ENCODE data around the gene DPAGT1.
"Not testable (repeated sequence)": the region's sequence is repeated elsewhere in the genome, so short reads cannot be mapped to it uniquely, and the experiment has no call there.

DPAGT1 gene

DNA sequence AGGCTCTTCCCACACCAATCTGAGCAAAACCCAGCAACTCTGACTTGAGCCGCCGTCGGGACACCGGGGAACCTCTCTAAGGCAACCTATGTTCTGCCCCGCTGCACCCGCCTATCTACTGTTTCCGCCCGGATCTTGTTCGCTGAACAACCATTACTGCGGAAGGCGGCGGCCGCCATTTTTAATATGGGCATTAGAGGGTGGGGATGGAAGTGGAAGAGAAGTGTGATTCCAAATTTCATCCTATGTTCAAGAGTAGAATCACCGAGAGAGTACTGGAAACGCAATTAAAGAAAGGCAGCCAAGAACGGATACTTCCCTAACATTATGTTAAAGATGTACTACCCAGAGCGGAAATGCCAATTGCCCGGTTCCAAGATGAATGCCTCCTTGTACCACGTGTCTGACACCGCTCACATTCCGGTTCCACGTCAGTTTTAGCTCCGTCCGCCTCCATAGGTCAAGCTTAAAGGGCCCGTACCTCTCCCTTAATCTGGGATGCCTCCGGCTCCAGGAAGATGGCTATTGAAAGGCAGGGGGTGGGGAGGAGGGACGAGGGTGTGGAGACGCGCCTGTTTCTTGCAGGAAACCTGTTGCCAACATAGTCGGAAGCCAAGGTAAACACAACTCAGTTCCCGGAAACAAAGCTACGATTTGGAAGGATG lies at the start of gene DPAGT1:
Gene DPAGT1, minus strand, starts transcription at position 95 of the 665 bp plus-strand sequence. CDS start 198 bp downstream, outside the sequence.
- DNase-seq, result peak; percentile 87 to 89

DNA sequence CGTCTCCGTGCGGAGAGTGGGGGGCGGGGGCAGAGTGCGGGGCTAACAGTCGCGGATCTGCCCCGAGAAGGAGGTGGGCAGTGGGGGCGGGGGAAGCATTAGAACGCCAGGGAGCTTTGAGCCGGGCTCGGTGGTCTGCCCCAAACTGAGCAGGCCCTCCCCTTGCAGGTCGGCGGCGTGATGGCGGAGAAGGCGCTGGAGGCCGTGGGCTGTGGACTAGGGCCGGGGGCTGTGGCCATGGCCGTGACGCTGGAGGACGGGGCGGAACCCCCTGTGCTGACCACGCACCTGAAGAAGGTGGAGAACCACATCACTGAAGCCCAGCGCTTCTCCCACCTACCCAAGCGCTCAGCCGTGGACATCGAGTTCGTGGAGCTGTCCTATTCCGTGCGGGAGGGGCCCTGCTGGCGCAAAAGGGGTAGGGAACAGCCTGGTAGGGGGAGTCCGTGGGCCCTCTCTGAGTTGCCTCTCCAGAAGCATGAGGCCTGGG lies 48.2 kb upstream of the DPAGT1 start:
- DNase-seq, result no peak

DNA sequence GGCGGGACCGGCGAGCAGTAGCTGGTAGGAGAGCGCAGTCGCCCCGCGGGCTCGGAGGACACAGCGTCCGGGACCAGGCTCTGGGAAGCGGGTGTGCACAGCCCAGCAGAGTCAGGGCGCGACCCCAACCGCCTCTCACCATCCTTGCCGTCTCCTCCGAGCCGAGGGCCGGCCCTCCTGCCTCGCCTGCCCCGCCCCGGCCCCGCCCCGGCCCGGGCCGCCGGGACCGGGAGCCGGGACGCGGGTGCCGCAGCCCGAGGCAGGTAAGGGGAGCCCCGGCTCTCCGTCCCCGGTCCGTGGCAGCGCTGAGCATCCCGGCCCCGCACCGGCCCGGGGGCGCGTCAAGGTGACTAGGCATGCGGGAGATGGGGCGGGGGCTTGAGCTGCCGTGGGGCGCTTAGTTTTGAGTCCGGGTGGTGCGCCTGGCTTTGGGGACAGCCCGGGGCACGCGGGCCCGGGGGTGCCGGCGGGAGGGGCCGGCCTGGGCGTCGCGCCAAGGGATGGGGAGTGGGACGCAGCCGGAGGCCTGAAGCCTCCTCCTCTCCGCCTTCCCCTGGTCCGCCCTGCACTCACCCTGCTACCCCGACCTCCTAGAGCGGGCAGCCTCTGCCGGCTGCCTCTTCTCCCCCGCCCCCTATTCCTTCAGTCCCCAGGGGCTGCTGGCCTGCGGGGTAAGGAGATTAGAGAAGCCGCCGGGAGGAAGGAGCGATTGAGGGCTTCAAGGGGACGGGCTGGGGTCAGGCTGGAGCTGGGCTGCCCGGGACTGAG lies 47.5 kb upstream of the DPAGT1 start, which contains the start of gene ABCG4:
Gene ABCG4, plus strand, starts transcription at position 35 of the 768 bp plus-strand sequence. CDS start 914 bp downstream, outside the sequence.
- peak; percentile 28 to 45 for DNase-seq

DNA sequence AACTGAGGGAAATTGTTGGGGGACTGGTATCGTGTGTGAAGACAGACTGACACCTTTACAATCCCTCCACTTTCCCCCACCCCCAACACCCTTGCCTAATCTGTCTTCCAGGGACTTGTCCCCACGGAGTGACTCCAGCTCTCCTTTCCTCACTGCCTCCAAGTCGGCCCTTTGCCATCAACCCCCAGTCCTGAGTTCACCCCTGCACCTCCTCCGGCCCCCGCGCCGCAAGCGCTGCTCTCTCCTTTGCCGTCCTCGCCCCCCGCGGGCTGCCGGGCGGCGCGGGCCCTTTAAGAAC lies 47.0 kb upstream of the DPAGT1 start:
- no peak for DNase-seq

DNA sequence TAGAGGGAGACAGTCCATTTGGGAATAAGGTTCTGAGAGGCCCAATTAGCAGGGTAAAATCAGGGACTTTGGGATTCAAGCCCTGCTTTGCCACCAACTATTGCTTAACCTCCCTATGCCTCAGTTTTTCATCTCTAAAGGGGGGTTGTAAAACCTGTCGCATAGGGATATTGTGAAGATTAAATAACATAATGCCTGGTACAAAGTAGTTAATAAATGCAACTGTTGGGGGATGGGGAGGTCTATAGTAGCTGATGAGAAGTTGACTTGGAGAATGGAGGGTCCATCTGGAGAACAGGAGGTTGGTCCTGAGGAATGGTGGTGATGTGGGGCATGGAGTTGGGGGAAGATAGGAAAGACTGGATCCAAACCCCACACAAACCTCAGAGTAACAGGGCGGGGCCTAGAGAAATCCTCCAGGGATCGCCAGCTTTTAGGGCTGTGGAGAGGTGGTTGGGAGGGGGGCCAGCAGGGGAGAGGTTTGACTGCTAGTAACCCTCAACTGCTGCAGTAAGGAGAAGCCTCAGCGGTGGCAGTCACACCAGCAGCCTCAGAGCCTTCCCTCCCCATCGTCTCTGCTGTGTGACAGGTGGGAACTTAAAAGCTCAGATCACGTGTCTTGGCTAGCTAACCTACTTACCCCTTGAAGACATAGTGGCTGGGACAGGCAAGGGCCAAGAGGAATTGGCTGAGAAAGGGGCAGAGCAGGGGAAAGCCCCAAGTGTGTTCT lies 46.1 kb upstream of the DPAGT1 start:
- DNase-seq, result no peak

DNA sequence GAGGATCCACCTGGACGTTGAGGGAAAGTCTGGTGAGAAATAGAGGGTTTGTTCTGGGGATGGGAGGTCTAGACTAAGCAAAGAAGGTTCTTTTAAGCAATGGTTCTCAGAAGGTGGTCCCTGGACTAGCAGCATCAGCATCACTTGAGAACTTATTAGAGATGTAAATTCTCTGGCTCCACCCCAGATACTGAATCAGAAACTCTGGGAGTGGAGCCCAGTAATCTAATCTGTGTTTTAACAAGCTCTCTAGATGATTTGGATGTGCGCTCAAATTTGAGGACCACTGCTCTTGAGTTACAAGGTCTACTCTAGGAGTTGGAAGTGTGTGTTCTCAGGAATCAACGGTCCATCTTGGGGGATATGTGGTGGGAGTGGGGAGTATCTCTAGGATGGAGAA lies 43.9 kb upstream of the DPAGT1 start:
- DNase-seq, result no peak

DNA sequence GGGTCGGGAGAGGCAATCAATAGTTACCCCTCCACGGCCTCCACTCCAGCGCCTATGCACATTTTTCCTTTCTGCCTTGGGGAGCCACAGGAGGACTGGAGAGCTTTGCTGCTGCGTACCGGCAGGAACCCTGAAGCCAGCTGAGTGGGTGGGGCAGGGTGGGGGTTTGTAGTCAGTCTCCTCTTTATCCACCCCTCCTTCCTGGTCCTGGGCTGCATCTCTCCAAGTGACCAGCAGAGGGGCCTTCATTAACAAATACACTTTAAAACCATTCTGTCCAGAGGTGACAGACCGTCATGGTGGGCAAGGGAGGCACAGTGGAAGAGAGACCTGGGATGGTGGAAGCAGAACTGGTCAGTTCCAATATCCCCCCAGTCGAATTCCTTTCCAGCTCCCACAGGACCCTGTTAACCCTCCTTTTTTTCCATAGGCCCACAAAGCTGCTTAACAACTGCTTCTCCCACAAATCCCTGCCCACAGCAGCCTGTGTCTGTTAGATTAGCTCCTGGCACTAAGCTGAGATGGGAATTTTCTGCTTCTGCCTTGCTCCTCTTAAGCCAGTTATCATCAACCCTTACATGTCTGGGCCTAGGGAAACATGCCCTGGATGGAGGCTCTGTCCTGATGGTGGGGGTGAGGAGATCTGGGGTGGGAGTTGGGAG lies 43.3 kb upstream of the DPAGT1 start:
- DNase-seq, result peak in 1 of 2 donors; percentile 28

DNA sequence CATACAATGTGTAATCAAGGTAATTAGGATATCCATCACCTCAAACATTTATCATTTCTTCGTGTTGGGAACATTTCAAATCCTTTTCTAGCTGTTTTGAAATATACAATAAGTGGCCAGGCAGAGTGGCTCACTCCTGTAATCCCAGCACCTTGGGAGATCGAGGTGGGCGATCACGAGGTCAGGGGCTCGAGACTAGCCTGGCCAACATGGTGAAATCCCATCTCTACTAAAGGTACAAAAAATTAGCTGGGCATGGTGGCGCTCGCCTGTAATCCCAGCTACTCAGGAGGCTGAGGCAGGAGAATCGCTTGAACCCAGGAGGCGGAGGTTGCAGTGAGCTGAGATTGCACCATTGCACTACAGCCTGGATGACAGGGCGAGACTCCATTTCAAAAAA lies 37.6 kb upstream of the DPAGT1 start:
- DNase-seq, result not testable (repeated sequence)

DNA sequence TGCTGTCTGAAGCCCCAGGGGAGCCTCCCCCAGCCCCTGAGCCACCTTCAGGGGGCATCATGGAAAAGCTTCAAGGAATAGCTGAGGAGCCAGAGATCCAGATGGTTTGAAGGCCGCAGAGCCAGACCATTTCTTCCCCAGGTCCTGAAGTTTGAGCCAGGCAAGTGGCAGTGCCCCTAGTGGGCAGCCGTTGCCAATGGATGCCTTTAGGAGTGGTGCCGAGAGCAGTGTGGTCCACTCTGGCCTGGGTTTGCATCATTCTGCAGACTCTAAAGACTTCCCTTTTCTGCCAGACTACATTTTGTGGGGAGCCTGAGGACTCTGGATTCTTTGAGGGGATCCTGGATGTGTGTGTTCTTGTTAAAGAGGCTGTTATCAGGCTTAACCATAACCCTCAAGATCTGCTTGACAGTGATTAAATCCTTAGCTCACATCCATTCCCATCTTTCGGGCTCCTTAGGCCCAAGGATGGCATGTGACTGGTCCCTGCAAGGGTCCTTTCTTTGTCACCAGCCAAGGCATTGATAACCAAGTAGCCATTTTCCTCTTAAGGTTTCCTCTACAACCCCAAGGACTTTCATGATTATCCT lies 32.8 kb upstream of the DPAGT1 start:
- no peak for DNase-seq

DNA sequence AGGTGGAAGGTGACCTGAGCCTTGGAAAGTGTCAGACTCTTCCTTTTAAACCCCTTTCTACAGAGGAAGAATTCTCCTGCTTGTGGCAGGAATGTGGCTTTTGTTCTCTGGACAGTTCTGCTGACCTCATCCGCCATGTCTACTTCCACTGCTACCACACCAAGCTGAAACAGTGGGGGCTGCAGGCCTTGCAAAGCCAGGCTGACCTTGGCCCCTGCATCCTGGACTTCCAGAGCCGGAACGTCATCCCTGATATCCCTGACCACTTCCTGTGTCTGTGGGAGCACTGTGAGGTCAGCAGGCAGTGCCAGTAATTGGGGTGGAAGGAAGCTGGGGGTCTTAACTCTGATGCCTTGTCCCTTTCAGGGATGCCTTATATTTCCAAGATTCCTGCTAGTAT lies 29.0 kb upstream of the DPAGT1 start:
- no peak for DNase-seq

DNA sequence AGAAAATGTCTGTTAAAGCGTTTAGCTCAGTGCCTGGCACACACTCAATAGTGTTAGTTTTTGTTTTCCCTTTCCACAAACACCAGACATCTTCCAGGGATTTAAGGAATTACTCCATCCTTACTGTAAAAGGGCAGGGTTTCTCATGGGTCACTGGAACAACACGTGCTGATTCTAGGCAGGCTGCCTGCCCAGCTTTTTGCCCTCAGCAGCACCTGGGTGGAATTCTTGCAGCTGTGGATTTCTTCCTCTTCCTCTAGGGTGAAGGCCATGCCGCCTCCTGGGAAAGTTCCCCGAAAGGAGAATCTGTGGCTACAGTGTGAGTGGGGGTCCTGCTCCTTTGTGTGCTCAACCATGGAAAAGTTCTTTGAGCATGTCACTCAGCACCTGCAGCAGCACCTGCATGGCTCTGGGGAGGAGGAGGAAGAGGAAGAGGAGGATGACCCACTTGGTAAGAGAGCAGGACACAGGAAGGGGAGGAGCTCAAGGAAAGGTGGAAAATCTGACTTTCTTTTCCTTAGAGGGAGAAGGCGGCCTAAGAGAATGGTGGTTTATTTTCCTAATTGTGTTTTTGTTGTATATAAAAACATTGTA lies 25.1 kb upstream of the DPAGT1 start:
- no peak for DNase-seq

DNA sequence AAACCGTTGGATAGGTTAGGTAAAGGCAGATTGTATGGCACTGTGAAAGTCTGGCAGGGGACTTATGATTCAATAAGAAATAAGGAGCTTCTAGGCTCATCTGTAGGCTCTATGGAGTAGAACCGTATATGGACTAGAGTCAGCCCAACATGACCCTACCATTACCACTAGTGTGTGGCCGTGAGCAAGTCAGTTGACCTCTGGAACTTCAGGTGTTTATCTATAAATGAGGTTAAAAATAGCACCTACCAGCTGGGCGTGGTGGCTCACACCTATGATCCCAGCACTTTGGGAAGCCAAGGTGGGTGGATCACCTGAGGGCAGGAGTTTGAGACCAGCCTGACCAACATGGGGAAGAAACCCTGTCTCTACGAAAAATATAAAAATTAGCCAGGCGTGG lies 24.2 kb upstream of the DPAGT1 start:
- DNase-seq, result no peak

DNA sequence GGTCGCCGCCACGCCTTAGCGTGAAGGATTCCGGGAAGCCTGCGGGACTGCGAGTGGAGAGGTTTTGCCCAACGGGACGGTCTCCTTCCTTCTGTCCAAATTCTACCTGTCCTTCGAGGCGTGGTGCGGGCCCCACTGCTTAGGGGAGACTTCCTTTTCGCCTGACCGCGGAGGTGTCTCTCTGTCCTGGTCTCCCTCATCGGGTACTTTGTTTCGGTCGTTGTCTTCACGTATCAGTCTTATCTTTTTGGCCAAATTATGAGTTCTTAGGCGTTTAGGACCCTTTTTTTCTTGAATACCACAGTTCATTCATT lies 20.1 kb upstream of the DPAGT1 start:
- no peak for DNase-seq

DNA sequence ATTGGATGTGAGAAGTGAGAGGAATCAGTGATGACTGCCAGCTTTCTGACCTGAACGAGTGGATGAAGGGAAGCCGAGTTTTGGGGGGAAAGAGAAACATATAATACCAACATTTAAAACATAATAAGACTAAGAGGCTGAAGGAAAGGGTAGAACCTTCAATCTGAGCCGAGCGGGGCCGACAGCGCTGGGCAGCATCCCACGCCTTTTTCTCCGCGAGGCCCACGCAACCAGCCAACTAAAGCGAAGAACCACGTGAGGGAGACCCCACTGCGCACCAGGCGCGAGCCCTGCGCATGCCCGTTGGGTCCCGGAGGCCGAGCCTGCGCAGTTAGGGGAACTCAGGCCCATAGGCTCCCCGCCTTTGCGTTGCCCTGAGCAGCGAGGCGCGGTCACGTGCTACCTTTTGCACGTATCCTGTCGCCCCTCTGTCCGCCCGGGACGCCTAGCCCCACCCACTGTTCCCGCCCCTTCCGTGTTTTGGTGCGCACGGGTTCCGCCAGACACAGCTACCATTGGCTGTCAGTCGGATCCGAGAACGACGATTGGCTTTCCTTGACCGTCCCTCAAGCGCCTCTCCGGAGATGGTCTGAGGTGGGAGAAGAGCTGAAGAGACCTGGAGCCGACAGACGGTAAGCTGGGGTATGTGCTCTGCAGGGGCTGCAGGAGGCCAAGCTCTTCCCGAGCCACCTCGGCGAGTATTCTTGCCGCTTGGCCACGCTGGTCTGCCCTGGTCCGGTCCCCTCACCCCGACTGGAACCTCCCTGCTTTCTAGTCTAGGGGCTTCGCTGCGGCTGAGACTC lies 19.6 kb upstream of the DPAGT1 start, which contains the start of gene HINFP:
Gene HINFP, plus strand, starts transcription at position 573 of the 803 bp plus-strand sequence. CDS start 5,365 bp downstream, outside the sequence.
- peak; percentile 100 for DNase-seq

DNA sequence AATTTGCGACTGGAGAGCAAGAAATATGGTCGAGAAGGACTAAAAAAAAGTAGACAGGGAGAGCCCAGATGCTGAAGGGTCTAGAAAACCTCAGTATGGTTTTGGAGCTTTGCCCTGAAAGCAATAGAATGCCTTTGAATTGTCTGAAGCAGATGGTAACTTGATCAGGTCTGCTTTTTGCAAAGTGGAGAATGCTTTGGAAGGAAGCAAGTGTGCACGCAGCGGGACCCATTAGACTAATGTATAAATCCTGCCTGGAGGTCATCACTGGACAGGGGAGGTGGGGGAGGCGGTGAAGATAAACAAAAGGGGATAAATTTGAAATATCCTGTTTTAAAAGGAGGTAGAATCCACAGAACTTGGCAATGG lies 19.0 kb upstream of the DPAGT1 start:
- DNase-seq, result no peak

DNA sequence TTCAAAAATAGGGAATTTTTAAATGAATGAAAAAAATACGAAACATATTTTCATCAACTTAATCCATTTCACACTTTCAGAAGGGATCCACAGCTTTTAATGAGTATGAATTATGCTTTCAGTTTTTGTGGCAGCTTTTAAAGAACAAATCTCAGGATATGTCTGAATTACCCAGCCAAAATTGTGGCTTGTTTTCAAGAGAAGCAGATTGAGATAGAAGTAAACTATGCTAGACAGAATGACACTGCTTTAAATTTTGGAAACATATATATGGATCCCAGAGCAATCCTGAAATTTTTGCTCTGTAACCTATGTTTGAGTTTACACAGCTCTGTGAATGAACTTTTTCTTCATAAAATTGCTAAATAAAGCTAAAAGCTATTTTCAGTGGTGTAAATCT lies 17.3 kb upstream of the DPAGT1 start:
- no peak for DNase-seq

DNA sequence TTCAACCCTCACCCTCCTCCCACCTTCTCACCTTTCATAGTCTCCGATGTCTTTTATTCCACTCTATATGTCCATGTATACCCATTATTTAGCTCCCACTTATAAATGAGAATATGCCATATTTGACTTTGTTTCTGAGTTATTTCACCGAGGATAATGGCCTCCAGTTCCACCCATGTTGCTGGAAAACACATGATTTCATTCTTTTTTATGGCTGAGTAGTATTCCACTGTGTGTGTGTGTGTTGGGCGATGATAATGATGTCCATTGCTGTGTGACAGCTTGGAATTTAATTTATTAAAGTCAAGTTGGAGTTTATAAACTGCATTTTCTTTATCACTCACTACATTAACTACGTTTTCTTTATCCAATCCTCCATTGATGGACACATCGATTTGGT lies 16.6 kb upstream of the DPAGT1 start:
- no peak for DNase-seq

DNA sequence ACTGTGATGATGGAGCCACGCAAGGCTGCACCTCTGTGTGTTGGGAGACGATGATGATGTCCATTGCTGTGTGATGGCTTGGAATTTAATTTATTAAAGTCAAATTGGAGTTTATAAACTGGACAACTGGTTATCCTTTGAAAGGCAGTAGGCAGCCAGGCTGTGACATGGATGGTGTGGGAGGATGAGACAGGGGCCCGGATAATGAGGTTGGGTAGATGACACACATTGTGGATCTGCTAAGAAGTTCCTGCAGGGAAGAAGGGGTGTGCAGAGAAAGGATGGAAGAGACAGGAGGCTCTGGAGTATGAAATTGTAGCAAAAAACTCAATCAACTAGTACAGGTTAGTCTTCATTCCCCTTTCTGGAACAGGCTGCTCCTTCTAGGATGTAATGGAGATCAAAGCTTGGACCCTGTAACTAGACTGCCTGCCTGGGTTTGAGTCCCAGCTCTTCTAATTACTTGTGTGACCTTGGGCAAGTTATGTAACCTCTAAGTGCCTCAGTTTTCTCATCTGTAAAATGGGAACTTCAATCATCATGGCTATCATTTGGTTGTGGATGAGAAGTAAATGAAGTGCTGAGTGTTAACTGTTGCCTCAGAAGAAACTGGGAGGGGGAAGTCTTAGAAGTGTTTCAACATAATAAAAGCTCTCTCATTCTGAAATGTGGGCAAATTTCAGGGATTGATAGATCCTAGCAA lies 15.5 kb upstream of the DPAGT1 start:
- DNase-seq, result no peak

DNA sequence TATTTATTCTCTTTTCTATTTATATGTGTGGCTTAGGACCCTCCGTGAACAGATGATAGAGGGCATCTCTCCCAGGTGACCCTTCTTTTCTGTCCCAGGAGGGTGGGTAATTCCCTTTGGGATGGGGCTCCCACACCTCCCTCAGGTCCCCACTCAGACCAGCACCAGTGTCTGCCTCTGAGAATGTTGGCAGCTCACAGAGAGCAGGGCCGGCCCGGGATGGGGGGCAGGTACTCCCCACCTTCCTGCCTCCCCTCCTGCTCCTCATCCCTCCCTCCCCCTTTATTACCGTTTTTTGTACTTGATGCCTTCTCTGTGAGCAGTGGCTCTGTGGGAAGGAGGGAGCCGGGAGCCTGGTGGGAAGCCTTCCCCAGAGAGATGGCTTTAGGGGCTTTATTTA lies 14.9 kb upstream of the DPAGT1 start:
- DNase-seq, result no peak

DNA sequence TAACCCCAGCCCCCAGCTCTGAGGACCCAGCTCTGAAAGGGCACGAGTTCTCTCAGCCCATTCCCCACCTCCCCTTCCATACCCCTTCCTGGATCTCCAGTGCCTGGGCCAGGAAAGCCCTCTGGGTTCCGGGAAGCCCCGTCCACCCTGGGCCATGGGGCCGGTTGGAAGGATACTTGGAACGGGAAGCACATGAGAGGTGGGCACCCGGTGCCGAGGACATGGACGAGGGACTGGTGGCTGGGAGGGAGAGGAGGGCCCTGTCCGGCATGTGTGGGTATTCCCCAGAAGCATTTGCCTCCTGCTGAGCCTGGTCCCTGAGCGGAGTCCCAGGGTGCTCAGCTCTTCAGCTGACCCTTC lies 14.6 kb upstream of the DPAGT1 start:
- DNase-seq, result no peak
